ENCODE data around the gene TMEM273. TPM values are rescaled to one million over a fixed set of nuclear protein-coding genes. Genes with fewer than 3 reads are reported as not detected.

Gene TMEM273
- total RNA-seq, 1 donor from 2014 or later: 0.42 TPM

- no peak for TF ChIP-seq CTCF (IDR thresholded peaks at IDR 0.05; ENCODE audit: insufficient read depth, low read length, poor library complexity, severe bottlenecking)
- H3K4me3 ChIP-seq (ENCODE audit: low read depth, low read length): no peak overlapping the region
- H3K36me3 ChIP-seq (ENCODE audit: control insufficient read depth, insufficient read depth, low read length): no peaks in the 10 kb centered on the region
- peaks cover 5% of the 10 kb centered on the region for H3K27me3 ChIP-seq (ENCODE audit: control insufficient read depth, insufficient read depth, low read length)
- DNase-seq (ENCODE audit: low read depth): no peak
Observed at GRCh38 chr10:49170632-49171325, 17.4 kb downstream of the TMEM273 start.

- Histone ChIP-seq H3K4me3 (ENCODE audit: low read depth, low read length) (no peak overlapping the region), H3K36me3 (ENCODE audit: control insufficient read depth, insufficient read depth, low read length) (no peaks in the 10 kb centered on the region), H3K27me3 (ENCODE audit: control insufficient read depth, insufficient read depth, low read length) (peaks cover 5% of the 10 kb centered on the region)
- DNase-seq (ENCODE audit: low read depth): no peak
- no peak for TF ChIP-seq CTCF (IDR thresholded peaks at IDR 0.05; ENCODE audit: insufficient read depth, low read length, poor library complexity, severe bottlenecking)
Observed at GRCh38 chr10:49169776-49170175, 18.4 kb downstream of the TMEM273 start.

GRCh38 chr10:49168831-49169500, 19.2 kb downstream of the TMEM273 start:
- Histone ChIP-seq H3K36me3 (ENCODE audit: control insufficient read depth, insufficient read depth, low read length) (no peaks in the 10 kb centered on the region), H3K27me3 (ENCODE audit: control insufficient read depth, insufficient read depth, low read length) (peaks cover 5% of the 10 kb centered on the region), H3K4me3 (ENCODE audit: low read depth, low read length) (no peak overlapping the region)
- no peak for TF ChIP-seq CTCF (IDR thresholded peaks at IDR 0.05; ENCODE audit: insufficient read depth, low read length, poor library complexity, severe bottlenecking)
- DNase-seq (ENCODE audit: low read depth): no peak

GRCh38 chr10:49168171-49168540, 20.0 kb downstream of the TMEM273 start:
- Histone ChIP-seq H3K36me3 (ENCODE audit: control insufficient read depth, insufficient read depth, low read length) (no peaks in the 10 kb centered on the region), H3K4me3 (ENCODE audit: low read depth, low read length) (no peak overlapping the region), H3K27me3 (ENCODE audit: control insufficient read depth, insufficient read depth, low read length) (peaks cover 5% of the 10 kb centered on the region)
- no peak for TF ChIP-seq CTCF (IDR thresholded peaks at IDR 0.05; ENCODE audit: insufficient read depth, low read length, poor library complexity, severe bottlenecking)
- DNase-seq (ENCODE audit: low read depth): no peak

GRCh38 chr10:49167425-49168170, 20.6 kb downstream of the TMEM273 start:
- peaks cover 5% of the 10 kb centered on the region for H3K27me3 ChIP-seq (ENCODE audit: control insufficient read depth, insufficient read depth, low read length)
- H3K36me3 ChIP-seq (ENCODE audit: control insufficient read depth, insufficient read depth, low read length): no peaks in the 10 kb centered on the region
- no peak for DNase-seq (ENCODE audit: low read depth)
- H3K4me3 ChIP-seq (ENCODE audit: low read depth, low read length): no peak overlapping the region
- TF ChIP-seq CTCF (IDR thresholded peaks at IDR 0.05; ENCODE audit: insufficient read depth, low read length, poor library complexity, severe bottlenecking): no peak

Data from kidney epithelial cell (primary cell).